Brain pericyte (primary cell): ENCODE data around the gene MEIOB.
"Not testable (repeated sequence)": the region's sequence is repeated elsewhere in the genome, so short reads cannot be mapped to it uniquely, and the experiment has no call there.

Experiments
- DNase-seq: peaks from one replicate; pipeline ENCODE4 v3.0.0-alpha.2; 2012; ENCODE audit warnings: low read depth, low spot score

Gene MEIOB

GRCh38 chr16:1877804-1878203 is 5.8 kb upstream of the MEIOB start:
- DNase-seq: no peak

- DNase-seq: no peak
Measured at GRCh38 chr16:1877089-1877488, 5.1 kb upstream of the MEIOB start.

GRCh38 chr16:1876468-1876867 is 4.5 kb upstream of the MEIOB start:
- no peak for DNase-seq

GRCh38 chr16:1876066-1876465 is 4.1 kb upstream of the MEIOB start:
- DNase-seq: not testable (repeated sequence)

- DNase-seq: no peak
Measured at GRCh38 chr16:1874854-1875253, 2.9 kb upstream of the MEIOB start.

- DNase-seq: no peak
Measured at GRCh38 chr16:1870365-1871082, 1.4 kb downstream of the MEIOB start.

- no peak for DNase-seq
Measured at GRCh38 chr16:1865902-1866690, 5.9 kb downstream of the MEIOB start.

GRCh38 chr16:1863681-1864460 is 8.1 kb downstream of the MEIOB start:
- DNase-seq: no peak

GRCh38 chr16:1862394-1862793 is 9.6 kb downstream of the MEIOB start:
- no peak for DNase-seq

- no peak for DNase-seq
Measured at GRCh38 chr16:1861730-1862129, 10.2 kb downstream of the MEIOB start.

GRCh38 chr16:1859650-1860049 is 12.3 kb downstream of the MEIOB start:
- DNase-seq: no peak

GRCh38 chr16:1858189-1858865 is 13.6 kb downstream of the MEIOB start:
- peak; percentile 22 for DNase-seq

- no peak for DNase-seq
Measured at GRCh38 chr16:1857433-1858097, 14.4 kb downstream of the MEIOB start.

GRCh38 chr16:1851793-1852192 is 20.2 kb downstream of the MEIOB start:
- DNase-seq: no peak

GRCh38 chr16:1850981-1851380 is 21.0 kb downstream of the MEIOB start:
- DNase-seq: no peak

- DNase-seq: no peak
Measured at GRCh38 chr16:1846416-1846815, 25.5 kb downstream of the MEIOB start.

- DNase-seq: no peak
Measured at GRCh38 chr16:1845985-1846384, 26.0 kb downstream of the MEIOB start.

GRCh38 chr16:1839554-1839953 is 32.4 kb downstream of the MEIOB start:
- DNase-seq: no peak

- no peak for DNase-seq
Measured at GRCh38 chr16:1834096-1834495, 37.9 kb downstream of the MEIOB start.

GRCh38 chr16:1832838-1833454 is 39.0 kb downstream of the MEIOB start:
- no peak for DNase-seq
